Fibroblast of lung (primary cell): Measurements from ENCODE around the gene RNF112. TPM values are rescaled to one million over a fixed set of nuclear protein-coding genes. Genes with fewer than 3 reads are reported as not detected.

ENCODE experiments used
- DNase-seq, 2 donors: peaks; one replicate each; pipeline versions ENCODE4 v3.0.0 to v3.0.0-alpha.2; 2010; ENCODE audit warnings: low read depth in 2 of 2
- H2AFZ ChIP-seq: 2 replicates; pipeline ENCODE4 v1.5.1; 2012; ENCODE audit warnings: low read length, control low read depth, inconsistent platforms
- H3K27ac ChIP-seq: 2 replicates; pipeline ENCODE4 v1.5.1; 2011; ENCODE audit warnings: low read length, control low read depth; ENCODE audit not compliant: insufficient read depth
- H3K27me3 ChIP-seq: 2 replicates; pipeline ENCODE4 v1.5.1; 2011; ENCODE audit warnings: mild to moderate bottlenecking, low read length; ENCODE audit not compliant: control insufficient read depth, insufficient read depth
- H3K36me3 ChIP-seq: 2 replicates; pipeline ENCODE4 v1.5.1; 2011; ENCODE audit warnings: low read length; ENCODE audit not compliant: control insufficient read depth, insufficient read depth
- H3K4me1 ChIP-seq: 2 replicates; pipeline ENCODE4 v1.5.1; 2011; ENCODE audit warnings: low read length; ENCODE audit not compliant: control insufficient read depth, insufficient read depth; ENCODE audit errors: extremely low read depth
- H3K4me2 ChIP-seq: 2 replicates; pipeline ENCODE4 v1.5.1; 2011; ENCODE audit warnings: low read length, control low read depth; ENCODE audit not compliant: insufficient read depth; ENCODE audit errors: extremely low read depth
- H3K4me3 ChIP-seq, 4 experiments: fragments of 200-600 bp in 1 of 4; sonication (generic) in 1 of 4; replicated peaks in 1 of 4; 2 replicates each; pipeline ENCODE4 v1.5.1; 2011 to 2016; ENCODE audit warnings: low read length in 4 of 4, low read depth in 3 of 4, mild to moderate bottlenecking in 3 of 4, control low read depth in 2 of 4, inconsistent platforms in 1 of 4, mixed read lengths in 1 of 4; ENCODE audit not compliant: insufficient read depth in 1 of 4; ENCODE audit errors: control extremely low read depth in 1 of 4
- H3K79me2 ChIP-seq: 2 replicates; pipeline ENCODE4 v1.5.1; 2012; ENCODE audit warnings: mild to moderate bottlenecking, low read length, inconsistent platforms; ENCODE audit not compliant: control insufficient read depth, insufficient read depth
- H3K9ac ChIP-seq: 2 replicates; pipeline ENCODE4 v1.5.1; 2011; ENCODE audit warnings: mild to moderate bottlenecking, low read length, control low read depth; ENCODE audit not compliant: insufficient read depth
- H3K9me3 ChIP-seq: 2 replicates; pipeline ENCODE4 v1.5.1; 2012; ENCODE audit warnings: low read depth, low read length; ENCODE audit not compliant: control insufficient read depth, insufficient read depth
- H4K20me1 ChIP-seq: 2 replicates; pipeline ENCODE4 v1.5.1; 2011; ENCODE audit warnings: low read length; ENCODE audit not compliant: control insufficient read depth, insufficient read depth; ENCODE audit errors: extremely low read depth
- CTCF ChIP-seq, 2 donors: IDR thresholded peaks in 1 of 2; conservative IDR thresholded peaks in 1 of 2; 1 replicate in 1 of 2; 2 replicates in 1 of 2; pipeline ENCODE4 v1.5.1; 2011 to 2012; ENCODE audit warnings: low read length in 2 of 2, control low read depth in 1 of 2, inconsistent platforms in 1 of 2, low read depth in 1 of 2, mild to moderate bottlenecking in 1 of 2
- EZH2 ChIP-seq: IDR thresholded peaks from 2 replicates; pipeline ENCODE4 v1.5.1; 2012; ENCODE audit warnings: low read length, control low read depth, mild to moderate bottlenecking; ENCODE audit errors: missing control alignments
- polyA plus RNA-seq, 2 donors: library from polyadenylated mRNA; depleted of rRNA in 1 of 2; stranded (reverse) in 1 of 2; unstranded in 1 of 2; fragments of >200 nt; gene quantifications; 2 replicates each; pipeline ENCODE4 v1.2.1, GENCODE V29; 2011 to 2012; ENCODE audit warnings: missing spikeins in 1 of 2
- total RNA-seq: library from RNA; depleted of rRNA; stranded (reverse); fragments of >200 nt; gene quantifications from 2 replicates; pipeline ENCODE4 v1.2.1, GENCODE V29; 2014

The RNF112 gene
- total and polyA plus RNA-seq, 2 donors (not counting 1 experiment from before 2014, with no cell fraction given) = 1.5 to 21.5 TPM

- Histone ChIP-seq H3K4me2 (peak within 1 kb of the TSS; percentile 93), H2AFZ (no peak within 1 kb of the TSS), H3K27ac (peak within 1 kb of the TSS; percentile 90), H3K36me3 (peaks cover 19% of the 10 kb centered on the region), H3K27me3 (no peaks in the 10 kb centered on the region), H3K4me1 (peaks cover 49% of the 10 kb centered on the region), H3K4me3 (peak within 1 kb of the TSS; percentile 24 to 68 (median 52)), H4K20me1 (no peaks in the 10 kb centered on the region), H3K9ac (peak within 1 kb of the TSS; percentile 55), H3K9me3 (no peaks in the 10 kb centered on the region), H3K79me2 (no peaks in the 10 kb centered on the region)
- peak; percentile 90 to 97 for DNase-seq
- TF ChIP-seq EZH2 (no peak), CTCF (conservative IDR thresholded peaks at IDR 0.05 in 1 of 2, IDR thresholded peaks at IDR 0.05 in 1 of 2; ENCODE audit: low read depth in 1 of 2, low read length in 2 of 2) (no peak)
Observed at GRCh38 chr17:19386974-19387920, 23.8 kb upstream of the RNF112 start, which contains the start of gene MFAP4. Gene MFAP4, minus strand, starts transcription at chr17:19387190. Its CDS starts 35 bp downstream, at chr17:19387155.

- no peak for TF ChIP-seq CTCF (conservative IDR thresholded peaks at IDR 0.05 in 1 of 2, IDR thresholded peaks at IDR 0.05 in 1 of 2; ENCODE audit: low read depth in 1 of 2, low read length in 2 of 2)
- TF ChIP-seq EZH2 = no peak
- H3K4me3 ChIP-seq = no peak overlapping the region
- no peaks in the 10 kb centered on the region for H3K79me2 ChIP-seq
- H3K4me2 ChIP-seq = peak overlapping the region; percentile 48
- H3K27me3 ChIP-seq = no peaks in the 10 kb centered on the region
- H3K9ac ChIP-seq = no peak overlapping the region
- peak overlapping the region; percentile 84 for H3K27ac ChIP-seq
- H2AFZ ChIP-seq = no peak overlapping the region
- no peaks in the 10 kb centered on the region for H3K9me3 ChIP-seq
- peaks cover 12% of the 10 kb centered on the region for H3K36me3 ChIP-seq
- no peaks in the 10 kb centered on the region for H4K20me1 ChIP-seq
- peaks cover 47% of the 10 kb centered on the region for H3K4me1 ChIP-seq
- DNase-seq = peak in 1 of 2 donors; percentile 91
Observed at GRCh38 chr17:19387921-19388521, 23.0 kb upstream of the RNF112 start.
